ENCODE results near the gene RGMB.
A peak's percentile ranks its signal among the peaks of the same experiment; 100 is the strongest.
"Not testable (repeated sequence)": the region's sequence is repeated elsewhere in the genome, so short reads cannot be mapped to it uniquely, and the experiment has no call there.

The RGMB gene
- 29.2 to 35.5 reads per million in 2 donors for total RNA-seq

GRCh38 chr5:98773464-98774191 is at the start of gene RGMB:
TSS of gene RGMB (plus strand) at chr5:98773663. CDS start at chr5:98774071, 408 bp downstream.
- peak; percentile 79 to 97 (median 87) for DNase-seq

GRCh38 chr5:98726258-98726657 is 47.2 kb upstream of the RGMB start:
- DNase-seq, result no peak

- no peak for DNase-seq
These were observed 45.8 kb upstream of the RGMB start for GRCh38 chr5:98727686-98728085.

GRCh38 chr5:98734646-98735045 is 38.8 kb upstream of the RGMB start:
- DNase-seq, result peak in 1 of 5 experiments; percentile 13

- DNase-seq, result no peak
These were observed 37.5 kb upstream of the RGMB start for GRCh38 chr5:98735806-98736507.

- no peak for DNase-seq
These were observed 36.7 kb upstream of the RGMB start for GRCh38 chr5:98736753-98737152.

- DNase-seq, result not testable (repeated sequence)
These were observed 36.0 kb upstream of the RGMB start for GRCh38 chr5:98737441-98737840.

GRCh38 chr5:98738481-98739149 is 34.8 kb upstream of the RGMB start:
- not testable (repeated sequence) for DNase-seq

GRCh38 chr5:98741926-98742325 is 31.5 kb upstream of the RGMB start:
- DNase-seq, result no peak

- DNase-seq, result no peak
These were observed 30.9 kb upstream of the RGMB start for GRCh38 chr5:98742396-98743073.

GRCh38 chr5:98748259-98748658 is 25.2 kb upstream of the RGMB start:
- not testable (repeated sequence) for DNase-seq

- no peak for DNase-seq
These were observed 24.4 kb upstream of the RGMB start for GRCh38 chr5:98749046-98749445.

- DNase-seq, result peak in 1 of 5 experiments; percentile 16
These were observed 22.8 kb upstream of the RGMB start for GRCh38 chr5:98750693-98751092.

GRCh38 chr5:98752331-98752730 is 21.1 kb upstream of the RGMB start:
- DNase-seq, result not testable (repeated sequence)

- DNase-seq, result not testable (repeated sequence)
These were observed 20.7 kb upstream of the RGMB start for GRCh38 chr5:98752801-98753200.

- no peak for DNase-seq
These were observed 20.0 kb upstream of the RGMB start for GRCh38 chr5:98753507-98753906.

GRCh38 chr5:98755406-98755805 is 18.1 kb upstream of the RGMB start:
- DNase-seq, result no peak

GRCh38 chr5:98757978-98758377 is 15.5 kb upstream of the RGMB start:
- no peak for DNase-seq

GRCh38 chr5:98763001-98763630 is 10.3 kb upstream of the RGMB start:
- DNase-seq, result no peak

GRCh38 chr5:98765815-98766214 is 7.6 kb upstream of the RGMB start:
- no peak for DNase-seq

GRCh38 chr5:98767581-98767980 is 5.9 kb upstream of the RGMB start:
- no peak for DNase-seq

All from T-helper 2 cell (primary cell).